Gastroesophageal sphincter (tissue), 2 donors: ENCODE results near the gene FHDC1.

Experiments used
- EP300 ChIP-seq: sonication (generic); formaldehyde crosslinking; IDR thresholded peaks from one replicate; pipeline ENCODE4 v1.6.1; 2017; ENCODE audit warnings: antibody characterized with exemption, mild to moderate bottlenecking
- POLR2A ChIP-seq, 2 donors: fragments of 450-650 bp; IDR thresholded peaks; one replicate each; pipeline ENCODE4 v1.6.1; 2017; ENCODE audit warnings: antibody characterized with exemption in 2 of 2, mild to moderate bottlenecking in 2 of 2, moderate library complexity in 1 of 2
- POLR2AphosphoS5 ChIP-seq: sonication (generic); formaldehyde crosslinking; IDR thresholded peaks from one replicate; pipeline ENCODE4 v1.6.1; 2017; ENCODE audit warnings: antibody characterized with exemption

DNA sequence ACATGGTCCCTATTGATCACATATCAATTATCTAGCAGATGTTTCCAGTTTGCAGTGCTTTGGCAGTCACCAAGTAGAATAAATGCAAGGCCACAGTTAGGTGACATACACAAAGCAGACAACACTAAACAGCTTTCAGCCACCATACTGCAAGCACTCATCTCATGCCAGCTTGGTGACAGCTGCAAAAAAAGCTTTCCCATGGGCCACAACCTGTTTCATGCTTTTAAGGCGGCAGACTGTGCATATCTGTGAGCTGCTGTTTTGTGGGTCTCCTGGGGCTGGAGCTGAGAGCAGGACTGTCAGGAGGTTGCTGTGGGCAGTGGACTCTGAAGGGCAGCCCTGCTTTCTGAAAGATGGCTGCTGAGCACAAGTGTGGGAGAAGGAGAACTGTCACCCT lies 82.6 kb downstream of the FHDC1 start:
- TF ChIP-seq EP300: no peak
- TF ChIP-seq POLR2A (IDR thresholded peaks at IDR 0.05): no peak
- TF ChIP-seq POLR2AphosphoS5: no peak
